ENCODE data around the gene IL20RB. TPM values are rescaled to one million over a fixed set of nuclear protein-coding genes. Genes with fewer than 3 reads are reported as not detected.

The IL20RB gene
- polyA plus RNA-seq, 1 donor (not counting 4 experiments of a cell fraction or from before 2014, with no cell fraction given): 239 TPM

DNA sequence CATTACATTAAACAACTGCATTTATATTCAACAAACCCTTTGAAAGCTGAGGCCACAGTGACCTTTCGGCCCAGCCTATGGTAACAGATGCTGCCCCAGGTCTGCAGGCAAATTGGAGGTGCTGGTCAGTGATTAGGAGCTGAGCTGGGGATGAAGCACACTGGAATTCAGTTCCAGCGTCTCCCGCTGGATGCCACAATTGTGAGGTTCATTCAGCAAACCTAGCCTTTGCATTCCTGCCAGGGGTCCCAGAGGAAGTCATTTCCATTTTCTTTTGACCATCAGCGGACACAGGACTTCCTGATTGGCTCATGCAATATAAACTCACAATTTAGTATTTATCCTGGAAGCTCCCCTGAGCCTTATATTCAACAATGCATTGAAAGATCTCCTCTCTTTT, 89.5 kb downstream of the IL20RB start:
- Histone ChIP-seq H3K4me2 (ENCODE audit: control insufficient read depth, extremely low read depth, insufficient read depth, low read depth, low read length) (no peak overlapping the region), H4K20me1 (ENCODE audit: control insufficient read depth, extremely low read depth, insufficient read depth, low read length) (no peaks in the 10 kb centered on the region), H3K79me2 (ENCODE audit: control insufficient read depth, insufficient read depth, low read length) (no peaks in the 10 kb centered on the region), H2AFZ (ENCODE audit: control insufficient read depth, low read length) (no peak overlapping the region), H3K9me3 (ENCODE audit: control insufficient read depth, low read depth, low read length) (no peaks in the 10 kb centered on the region), H3K9me1 (ENCODE audit: control insufficient read depth, extremely low read depth, insufficient read depth, low read length) (no peaks in the 10 kb centered on the region), H3K4me3 (ENCODE audit: control insufficient read depth in 2 of 3, extremely low read depth in 1 of 3, insufficient read depth in 2 of 3, low read depth in 1 of 3, low read length in 3 of 3) (no peak overlapping the region), H3K27me3 (ENCODE audit: control insufficient read depth, extremely low read depth, insufficient read depth, low read length) (no peaks in the 10 kb centered on the region), H3K36me3 (ENCODE audit: control insufficient read depth in 2 of 2, extremely low read depth in 1 of 2, insufficient read depth in 2 of 2, low read length in 2 of 2) (peaks cover 12 to 26% of the 10 kb centered on the region in 2 experiments), H3K9ac (ENCODE audit: control insufficient read depth, extremely low read depth, insufficient read depth, low read length) (no peak overlapping the region), H3K4me1 (ENCODE audit: control insufficient read depth, extremely low read depth, insufficient read depth, low read length) (no peaks in the 10 kb centered on the region), H3K27ac (ENCODE audit: control insufficient read depth, insufficient read depth, low read length) (no peak overlapping the region)
- no peak for FAIRE-seq
- no peak for TF ChIP-seq EZH2 (IDR thresholded peaks at IDR 0.05; ENCODE audit: low read length)
- dilution Hi-C loops (cut with MboI; ENCODE audit: extremely low pct_ligation_motif_present, low sequenced_read_pairs): no loop called here
- no peak for DNase-seq (ENCODE audit: low read depth, low spot score)

DNA sequence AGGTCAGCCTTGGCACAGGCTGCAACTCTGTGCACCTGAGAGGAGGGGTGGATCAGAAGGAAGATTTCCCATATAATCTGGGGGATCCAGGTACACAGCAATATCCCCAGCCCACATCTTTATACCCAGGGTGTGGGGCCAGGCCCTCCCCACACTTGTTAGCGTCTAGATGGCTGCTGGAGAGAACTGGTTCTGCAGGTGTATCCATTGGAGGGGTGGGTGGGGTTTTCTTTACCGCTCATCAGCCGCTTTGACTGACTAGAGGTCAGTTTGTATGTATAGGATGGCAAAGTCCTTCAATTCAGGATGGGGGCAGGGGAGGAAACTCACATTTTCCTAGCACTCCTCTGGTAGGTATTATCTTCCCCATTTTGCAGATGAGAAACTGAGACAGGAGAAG, 92.5 kb downstream of the IL20RB start:
- dilution Hi-C loops (cut with MboI; ENCODE audit: extremely low pct_ligation_motif_present, low sequenced_read_pairs): no loop called here
- Histone ChIP-seq H3K4me3 (ENCODE audit: control insufficient read depth in 2 of 3, extremely low read depth in 1 of 3, insufficient read depth in 2 of 3, low read depth in 1 of 3, low read length in 3 of 3) (no peak overlapping the region), H3K36me3 (ENCODE audit: control insufficient read depth in 2 of 2, extremely low read depth in 1 of 2, insufficient read depth in 2 of 2, low read length in 2 of 2) (peaks cover 12 to 21% of the 10 kb centered on the region in 2 experiments), H3K27me3 (ENCODE audit: control insufficient read depth, extremely low read depth, insufficient read depth, low read length) (no peaks in the 10 kb centered on the region), H3K4me2 (ENCODE audit: control insufficient read depth, extremely low read depth, insufficient read depth, low read depth, low read length) (no peak overlapping the region), H3K9me1 (ENCODE audit: control insufficient read depth, extremely low read depth, insufficient read depth, low read length) (no peaks in the 10 kb centered on the region), H3K9ac (ENCODE audit: control insufficient read depth, extremely low read depth, insufficient read depth, low read length) (no peak overlapping the region), H3K9me3 (ENCODE audit: control insufficient read depth, low read depth, low read length) (no peaks in the 10 kb centered on the region), H3K79me2 (ENCODE audit: control insufficient read depth, insufficient read depth, low read length) (no peaks in the 10 kb centered on the region), H2AFZ (ENCODE audit: control insufficient read depth, low read length) (no peak overlapping the region), H3K4me1 (ENCODE audit: control insufficient read depth, extremely low read depth, insufficient read depth, low read length) (no peaks in the 10 kb centered on the region), H3K27ac (ENCODE audit: control insufficient read depth, insufficient read depth, low read length) (no peak overlapping the region), H4K20me1 (ENCODE audit: control insufficient read depth, extremely low read depth, insufficient read depth, low read length) (no peaks in the 10 kb centered on the region)
- no peak for TF ChIP-seq EZH2 (IDR thresholded peaks at IDR 0.05; ENCODE audit: low read length)
- TF ChIP-seq, protein P1, sequence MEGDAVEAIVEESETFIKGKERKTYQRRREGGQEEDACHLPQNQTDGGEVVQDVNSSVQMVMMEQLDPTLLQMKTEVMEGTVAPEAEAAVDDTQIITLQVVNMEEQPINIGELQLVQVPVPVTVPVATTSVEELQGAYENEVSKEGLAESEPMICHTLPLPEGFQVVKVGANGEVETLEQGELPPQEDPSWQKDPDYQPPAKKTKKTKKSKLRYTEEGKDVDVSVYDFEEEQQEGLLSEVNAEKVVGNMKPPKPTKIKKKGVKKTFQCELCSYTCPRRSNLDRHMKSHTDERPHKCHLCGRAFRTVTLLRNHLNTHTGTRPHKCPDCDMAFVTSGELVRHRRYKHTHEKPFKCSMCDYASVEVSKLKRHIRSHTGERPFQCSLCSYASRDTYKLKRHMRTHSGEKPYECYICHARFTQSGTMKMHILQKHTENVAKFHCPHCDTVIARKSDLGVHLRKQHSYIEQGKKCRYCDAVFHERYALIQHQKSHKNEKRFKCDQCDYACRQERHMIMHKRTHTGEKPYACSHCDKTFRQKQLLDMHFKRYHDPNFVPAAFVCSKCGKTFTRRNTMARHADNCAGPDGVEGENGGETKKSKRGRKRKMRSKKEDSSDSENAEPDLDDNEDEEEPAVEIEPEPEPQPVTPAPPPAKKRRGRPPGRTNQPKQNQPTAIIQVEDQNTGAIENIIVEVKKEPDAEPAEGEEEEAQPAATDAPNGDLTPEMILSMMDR (optimal IDR thresholded peaks at IDR 0.05 in 1 of 3, IDR thresholded peaks at IDR 0.05 in 1 of 3, conservative IDR thresholded peaks at IDR 0.05 in 1 of 3; ENCODE audit: extremely low read depth in 1 of 3, insufficient read depth in 2 of 3, low read length in 3 of 3): no peak
- DNase-seq (ENCODE audit: low read depth, low spot score) (no peak), FAIRE-seq (no peak)

- H3K9me1 ChIP-seq (ENCODE audit: control insufficient read depth, extremely low read depth, insufficient read depth, low read length): no peaks in the 10 kb centered on the region
- H3K27ac ChIP-seq (ENCODE audit: control insufficient read depth, insufficient read depth, low read length): no peak overlapping the region
- H3K27me3 ChIP-seq (ENCODE audit: control insufficient read depth, extremely low read depth, insufficient read depth, low read length): no peaks in the 10 kb centered on the region
- H3K4me2 ChIP-seq (ENCODE audit: control insufficient read depth, extremely low read depth, insufficient read depth, low read depth, low read length): no peak overlapping the region
- no peaks in the 10 kb centered on the region for H3K79me2 ChIP-seq (ENCODE audit: control insufficient read depth, insufficient read depth, low read length)
- H3K9ac ChIP-seq (ENCODE audit: control insufficient read depth, extremely low read depth, insufficient read depth, low read length): no peak overlapping the region
- H3K4me3 ChIP-seq (ENCODE audit: control insufficient read depth in 2 of 3, extremely low read depth in 1 of 3, insufficient read depth in 2 of 3, low read depth in 1 of 3, low read length in 3 of 3): no peak overlapping the region
- DNase-seq (ENCODE audit: low read depth, low spot score) (no peak), FAIRE-seq (no peak)
- H3K9me3 ChIP-seq (ENCODE audit: control insufficient read depth, low read depth, low read length): no peaks in the 10 kb centered on the region
- H3K36me3 ChIP-seq (ENCODE audit: control insufficient read depth in 2 of 2, extremely low read depth in 1 of 2, insufficient read depth in 2 of 2, low read length in 2 of 2): peaks cover 12 to 18% of the 10 kb centered on the region in 2 experiments
- no peaks in the 10 kb centered on the region for H4K20me1 ChIP-seq (ENCODE audit: control insufficient read depth, extremely low read depth, insufficient read depth, low read length)
- TF ChIP-seq EZH2 (IDR thresholded peaks at IDR 0.05; ENCODE audit: low read length): no peak
- TF ChIP-seq, protein P1 (optimal IDR thresholded peaks at IDR 0.05 in 1 of 3, IDR thresholded peaks at IDR 0.05 in 1 of 3, conservative IDR thresholded peaks at IDR 0.05 in 1 of 3; ENCODE audit: extremely low read depth in 1 of 3, insufficient read depth in 2 of 3, low read length in 3 of 3): no peak
- dilution Hi-C loops (cut with MboI; ENCODE audit: extremely low pct_ligation_motif_present, low sequenced_read_pairs): no loop called here
- no peak overlapping the region for H2AFZ ChIP-seq (ENCODE audit: control insufficient read depth, low read length)
- H3K4me1 ChIP-seq (ENCODE audit: control insufficient read depth, extremely low read depth, insufficient read depth, low read length): no peaks in the 10 kb centered on the region
Observed at GRCh38 chr3:137052298-137052697, 94.5 kb downstream of the IL20RB start.

Data from keratinocyte (primary cell).